Heart left ventricle (tissue), 16 donors: ENCODE measurements around the gene MKI67. TPM values are rescaled to one million over a fixed set of nuclear protein-coding genes. Genes with fewer than 3 reads are reported as not detected.

Experiments used
- ATAC-seq, 4 donors: fragments of 200-7000 bp; cut with Tn5 transposase; one replicate each; pipeline ENCODE4 v1.9.1; 2020 to 2022; ENCODE audit warnings: moderate library complexity in 4 of 4, mild to moderate bottlenecking in 3 of 4, moderate number of reproducible peaks in 1 of 4
- DNase-seq, 5 donors: peaks; one replicate each; pipeline ENCODE4 v3.0.0-alpha.2; 2020
- H3K27ac ChIP-seq, 12 donors: fragments of 200-600 bp; sonication (generic) in 4 of 12; one replicate each; pipeline versions ENCODE4 v1.5.0 to v1.8.0; 2016 to 2022; ENCODE audit warnings: mild to moderate bottlenecking in 2 of 12
- H3K27me3 ChIP-seq, 9 donors: fragments of 200-600 bp; sonication (generic) in 2 of 9; one replicate each; pipeline versions ENCODE4 v1.5.1 to v1.8.0; 2016 to 2022; ENCODE audit warnings: mild to moderate bottlenecking in 3 of 9
- H3K36me3 ChIP-seq, 9 donors: fragments of 200-600 bp; sonication (generic) in 2 of 9; one replicate each; pipeline versions ENCODE4 v1.5.0 to v1.8.0; 2018 to 2022; ENCODE audit warnings: mild to moderate bottlenecking in 2 of 9
- H3K4me1 ChIP-seq, 12 donors: fragments of 200-600 bp; sonication (generic) in 4 of 12; one replicate each; pipeline versions ENCODE4 v1.5.0 to v1.8.0; 2016 to 2022; ENCODE audit warnings: mild to moderate bottlenecking in 3 of 12
- H3K4me3 ChIP-seq, 12 donors: fragments of 200-600 bp; sonication (generic) in 4 of 12; one replicate each; pipeline versions ENCODE4 v1.5.0 to v1.8.0; 2017 to 2022; ENCODE audit warnings: mild to moderate bottlenecking in 9 of 12, moderate library complexity in 4 of 12
- H3K9me3 ChIP-seq, 12 donors: fragments of 200-600 bp; sonication (generic) in 4 of 12; one replicate each; pipeline versions ENCODE4 v1.5.0 to v1.8.0; 2016 to 2022; ENCODE audit warnings: mild to moderate bottlenecking in 1 of 12
- CTCF ChIP-seq, 12 donors: fragments of 200-600 bp; sonication (generic) in 4 of 12; IDR thresholded peaks; one replicate each; pipeline versions ENCODE4 v1.5.0 to v1.8.0; 2018 to 2022; ENCODE audit warnings: antibody characterized with exemption in 12 of 12, mild to moderate bottlenecking in 5 of 12
- POLR2A ChIP-seq, 2 donors: fragments of 450-650 bp; IDR thresholded peaks; one replicate each; pipeline ENCODE4 v1.6.1; 2017; ENCODE audit warnings: antibody characterized with exemption in 2 of 2, mild to moderate bottlenecking in 2 of 2, moderate library complexity in 2 of 2
- WGBS, 4 donors: extraction: QIAGEN DNeasy Blood & Tissue Kit in 2 of 4; methylation state at CpG; one replicate each; pipeline versions ENCODE4 v1.1.5 to v1.1.7; 2013 to 2018; 5-methylcytosine and 5-hydroxymethylcytosine counted together
- intact Hi-C, 10 donors: fragments of 100-400 bp; cut with DNase I; formaldehyde crosslinking; loops; one replicate each; pipeline versions ENCODE4 v1.11.1 to v1.14.2; 2022
- polyA plus RNA-seq, 2 donors: library from polyadenylated mRNA; stranded (reverse); fragments of 200-250 nt; gene quantifications; one replicate each; pipeline ENCODE4 v1.2.3, GENCODE V29; 2013
- total RNA-seq, 9 donors: library from RNA; depleted of rRNA in 2 of 9; stranded (reverse); fragments of >200 nt in 2 of 9; fragmentation: NEBNext Ultra II Directional in 3 of 9; extraction: Animal tissue kit (Norgen Biotek cat#: 25700) in 3 of 9; gene quantifications; one replicate each; pipeline versions ENCODE4 v1.1.0 to v1.2.4, GENCODE V29; 2016 to 2023
- donor health status: ischemic (EF 13 %, LVEDD 7.1; RV severe dilation, severe dysfunction).
- donor health status: healthy with polysubstance abuse.
- donor health status: DM: no; HTN: yes; CAD: no.
- donor health status: DM: no; HTN: no; CAD: no.
- donor health status: ischemic (EF 25% LVEDD 6.9; RV normal size, moderate dysfunction).
- donor health status: ischemic (EF 25% LVEDD 5.7; RV mildly dilated, moderate dysfunction).
- donor health status: healthy.
- donor health status: DM: yes; HTN: yes; CAD: no.
- donor health status: ischemic (EF 35%, LVEDD 5.7; RV mildly dilated, moderate dysfunction).
- donor health status: nonischemic (EF 11% LVEDD 7.7; RV severe dilation, severe dysfunction).
- donor health status: DM: yes; HTN: yes; CAD: no.
- donor health status: PGD.
- donor health status: ischemic (EF 29% LVEDD 5.4; RV normal size, mild dysfunction).
- donor health status: nonischemic (EF 23%, LVEDD 6.1; RV moderate dilation, normal function).

Gene MKI67
- total and polyA plus RNA-seq, 11 donors = 0.04 to 27.9 (median 0.52) TPM

GRCh38 chr10:128128582-128128981, 2.4 kb upstream of the MKI67 start:
- WGBS, 4 donors = 71 to 94% (median 79%) methylated on average over 8 of the region's 8 CpGs
- no peak overlapping the region for H3K4me3 ChIP-seq
- TF ChIP-seq CTCF (IDR thresholded peaks at IDR 0.05) (no peak), POLR2A (IDR thresholded peaks at IDR 0.05) (no peak)
- ATAC-seq (no peak), DNase-seq (no peak)
- intact Hi-C loops = no loop called here
- H3K4me1 ChIP-seq = peaks cover 4 to 30% (median 16%) of the 10 kb centered on the region in 12 donors
- no peak overlapping the region for H3K27ac ChIP-seq
- peaks cover 6 to 28% (median 15%) of the 10 kb centered on the region in 9 donors for H3K27me3 ChIP-seq
- H3K9me3 ChIP-seq = no peaks in the 10 kb centered on the region
- H3K36me3 ChIP-seq = no peaks in the 10 kb centered on the region

- H3K4me1 ChIP-seq = peaks cover 4 to 35% (median 16%) of the 10 kb centered on the region in 12 donors
- no peaks in the 10 kb centered on the region for H3K9me3 ChIP-seq
- no peak for TF ChIP-seq CTCF (IDR thresholded peaks at IDR 0.05)
- TF ChIP-seq POLR2A (IDR thresholded peaks at IDR 0.05) = no peak
- peak overlapping the region; percentile 19 to 85 (median 58) for H3K4me3 ChIP-seq
- H3K36me3 ChIP-seq = no peaks in the 10 kb centered on the region
- DNase-seq = no peak
- WGBS, 4 donors = 3 to 5% (median 4%) methylated on average over 27 to 33 of the region's 33 CpGs
- ATAC-seq = no peak
- no peak overlapping the region for H3K27ac ChIP-seq
- intact Hi-C loops = no loop called here
- peaks cover 6 to 46% (median 15%) of the 10 kb centered on the region in 9 donors for H3K27me3 ChIP-seq
Measured at GRCh38 chr10:128125416-128125943, 743 bp downstream of the MKI67 start.

- no peaks in the 10 kb centered on the region for H3K36me3 ChIP-seq
- 35 to 41% (median 37%) methylated on average over 10 to 11 of the region's 11 CpGs for WGBS, 4 donors
- no peak overlapping the region for H3K27ac ChIP-seq
- peaks cover 4 to 35% (median 16%) of the 10 kb centered on the region in 12 donors for H3K4me1 ChIP-seq
- intact Hi-C loops = no loop called here
- no peaks in the 10 kb centered on the region for H3K9me3 ChIP-seq
- peaks cover 6 to 48% (median 15%) of the 10 kb centered on the region in 9 donors for H3K27me3 ChIP-seq
- TF ChIP-seq CTCF (IDR thresholded peaks at IDR 0.05) = no peak
- TF ChIP-seq POLR2A (IDR thresholded peaks at IDR 0.05) = no peak
- ATAC-seq (no peak), DNase-seq (no peak)
- H3K4me3 ChIP-seq = peak overlapping the region in 2 of 12 donors; percentile 56 to 85
Measured at GRCh38 chr10:128124813-128125403, 1.3 kb downstream of the MKI67 start.

GRCh38 chr10:128123846-128124245, 2.4 kb downstream of the MKI67 start:
- peak overlapping the region in 1 of 12 donors; percentile 85 for H3K4me3 ChIP-seq
- H3K27ac ChIP-seq = no peak overlapping the region
- no peaks in the 10 kb centered on the region for H3K36me3 ChIP-seq
- no peak for ATAC-seq
- DNase-seq = no peak
- no peaks in the 10 kb centered on the region for H3K9me3 ChIP-seq
- peaks cover 4 to 35% (median 16%) of the 10 kb centered on the region in 12 donors for H3K4me1 ChIP-seq
- intact Hi-C loops = no loop called here
- peaks cover 6 to 55% (median 15%) of the 10 kb centered on the region in 9 donors for H3K27me3 ChIP-seq
- no peak for TF ChIP-seq CTCF (IDR thresholded peaks at IDR 0.05)
- no peak for TF ChIP-seq POLR2A (IDR thresholded peaks at IDR 0.05)
